ENCODE measurements around the gene RAD1. TPM values are rescaled to one million over a fixed set of nuclear protein-coding genes. Genes with fewer than 3 reads are reported as not detected.

The RAD1 gene
- total RNA-seq, 1 experiment from 2014 or later, result 24.8 TPM

DNA sequence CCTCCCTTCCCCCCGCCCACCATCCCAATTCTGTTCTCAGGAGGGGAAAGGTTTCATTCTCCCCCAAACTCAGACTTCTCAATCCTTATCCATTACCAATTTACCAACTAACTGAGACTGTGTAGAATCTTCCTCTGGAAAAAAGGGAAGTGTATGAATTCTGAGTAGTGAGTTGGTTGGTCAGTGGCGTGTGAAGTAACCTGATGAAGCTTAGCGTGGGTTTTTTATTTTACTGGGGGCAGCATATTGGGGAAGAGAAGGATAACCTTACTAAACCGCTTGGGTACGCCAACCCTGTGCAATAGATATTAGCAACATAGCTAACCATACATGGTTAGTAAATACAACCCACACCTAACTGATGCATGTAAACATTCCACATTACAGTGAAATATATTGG lies 13.0 kb upstream of the RAD1 start:
- H3K36me3 ChIP-seq (ENCODE audit: control insufficient read depth in 1 of 2, insufficient read depth in 2 of 2, low read length in 2 of 2), result peaks cover 19 to 24% of the 10 kb centered on the region in 2 experiments; a peak in 3 of 4 replicates
- H3K9me2 ChIP-seq (ENCODE audit: insufficient read depth), result no peaks in the 10 kb centered on the region
- BruUV-seq (replicated peaks), result no TSS peak
- RAD21 ChIA-PET (ENCODE audit: low non-redundant PET in 1 of 2, low total read pairs in 2 of 2, uncharacterized antibody in 2 of 2, unreplicated experiment in 2 of 2), result no interaction called here
- intact Hi-C loops (cut with micrococcal nuclease), result loop anchor here (10.0 kb wide), 1 partner anchor 1483 kb away; the partner anchor contains the start of gene TARS1
- TF ChIP-seq FOSL1 (IDR thresholded peaks at IDR 0.05; ENCODE audit: low read depth) (no peak), ZNF274 (IDR thresholded peaks at IDR 0.05; ENCODE audit: low read depth, low read length) (no peak)
- H3K4me2 ChIP-seq (ENCODE audit: low read length), result peak overlapping the region; percentile 65; the same call in 1 of the 2 replicates
- POLR2A ChIA-PET, result no interaction called here
- peaks cover 69% of the 10 kb centered on the region for H3K79me2 ChIP-seq (ENCODE audit: insufficient read depth, low read length)
- H3K27ac ChIP-seq (ENCODE audit: low read depth, low read length), result no peak overlapping the region; the same call in 1 of the 2 replicates
- no peak for ATAC-seq
- H3K9me3 ChIP-seq (ENCODE audit: control insufficient read depth in 1 of 2, insufficient read depth in 1 of 2, low read depth in 1 of 2, low read length in 2 of 2), result no peaks in the 10 kb centered on the region
- no peak for DNase-seq (ENCODE audit: low read depth, low spot score)
- peaks cover 18% of the 10 kb centered on the region for H4K20me1 ChIP-seq (ENCODE audit: insufficient read depth)
- CTCF ChIA-PET, result interaction anchor here (0.9 to 1.9 kb wide), 2 partner anchors 13 to 454 kb away, joined by 3 to 5 read pairs; partner anchors contain the start of genes BRIX1 and RAD1
- no peaks in the 10 kb centered on the region for H3K27me3 ChIP-seq (ENCODE audit: insufficient read depth, low read length)
- no peak overlapping the region for H3K4me3 ChIP-seq (replicated peaks in 1 of 2; ENCODE audit: low read depth in 1 of 2, low read length in 2 of 2)
- no peak overlapping the region for H3K9ac ChIP-seq (ENCODE audit: low read length)
- no peak overlapping the region for H2AFZ ChIP-seq (ENCODE audit: low read depth, low read length, poor library complexity, severe bottlenecking)
- peaks cover 30 to 40% of the 10 kb centered on the region in 2 experiments for H3K4me1 ChIP-seq (ENCODE audit: control insufficient read depth in 1 of 2, insufficient read depth in 2 of 2, low read length in 2 of 2)

DNA sequence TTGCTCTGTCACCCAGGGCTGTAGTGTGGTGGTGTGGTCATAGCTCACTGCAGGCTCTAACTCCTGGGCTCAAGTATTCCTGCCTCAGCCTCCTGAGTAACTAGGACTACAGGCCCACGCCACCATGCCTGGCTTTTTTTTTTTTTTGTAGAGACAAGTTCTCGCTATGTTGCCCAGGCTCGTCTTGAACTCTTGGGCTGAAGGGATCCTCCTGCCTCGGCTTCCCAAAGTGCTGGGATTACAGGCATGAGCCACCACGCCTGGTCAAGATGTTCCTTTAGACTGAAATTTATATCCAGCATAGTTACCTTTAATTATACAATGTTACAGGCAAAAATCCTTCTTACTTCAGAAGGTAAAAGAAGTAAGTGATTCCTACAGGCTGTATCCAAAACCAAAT lies 12.5 kb upstream of the RAD1 start:
- no peak overlapping the region for H3K27ac ChIP-seq (ENCODE audit: low read depth, low read length)
- no peaks in the 10 kb centered on the region for H3K9me2 ChIP-seq (ENCODE audit: insufficient read depth)
- DNase-seq (ENCODE audit: low read depth, low spot score), result no peak
- no peak overlapping the region for H2AFZ ChIP-seq (ENCODE audit: low read depth, low read length, poor library complexity, severe bottlenecking)
- H3K4me2 ChIP-seq (ENCODE audit: low read length), result no peak overlapping the region
- intact Hi-C loops (cut with micrococcal nuclease), result loop anchor here (10.0 kb wide), 1 partner anchor 1483 kb away; the partner anchor contains the start of gene TARS1
- BruUV-seq (replicated peaks), result no TSS peak
- RAD21 ChIA-PET (ENCODE audit: low non-redundant PET in 1 of 2, low total read pairs in 2 of 2, uncharacterized antibody in 2 of 2, unreplicated experiment in 2 of 2), result no interaction called here
- H3K4me1 ChIP-seq (ENCODE audit: control insufficient read depth in 1 of 2, insufficient read depth in 2 of 2, low read length in 2 of 2), result peaks cover 34 to 45% of the 10 kb centered on the region in 2 experiments
- POLR2A ChIA-PET, result no interaction called here
- no peak overlapping the region for H3K4me3 ChIP-seq (replicated peaks in 1 of 2; ENCODE audit: low read depth in 1 of 2, low read length in 2 of 2)
- no peaks in the 10 kb centered on the region for H3K9me3 ChIP-seq (ENCODE audit: control insufficient read depth in 1 of 2, insufficient read depth in 1 of 2, low read depth in 1 of 2, low read length in 2 of 2)
- H3K79me2 ChIP-seq (ENCODE audit: insufficient read depth, low read length), result peaks cover 66% of the 10 kb centered on the region
- H3K27me3 ChIP-seq (ENCODE audit: insufficient read depth, low read length), result no peaks in the 10 kb centered on the region
- H3K9ac ChIP-seq (ENCODE audit: low read length), result no peak overlapping the region
- H3K36me3 ChIP-seq (ENCODE audit: control insufficient read depth in 1 of 2, insufficient read depth in 2 of 2, low read length in 2 of 2), result peaks cover 21 to 29% of the 10 kb centered on the region in 2 experiments; a peak in 3 of 4 replicates
- H4K20me1 ChIP-seq (ENCODE audit: insufficient read depth), result peaks cover 18% of the 10 kb centered on the region; the same call in 1 of the 2 replicates
- ATAC-seq, result no peak
- CTCF ChIA-PET, result no interaction called here
- TF ChIP-seq CBX3 (IDR thresholded peaks at IDR 0.05; ENCODE audit: low read depth) (no peak), JUND (IDR thresholded peaks at IDR 0.05) (no peak), EZH2phosphoT487 (IDR thresholded peaks at IDR 0.05; ENCODE audit: borderline replicate concordance) (no peak), POLR2AphosphoS5 (IDR thresholded peaks at IDR 0.05; ENCODE audit: low read depth, low read length) (no peak), ZFX (IDR thresholded peaks at IDR 0.05) (no peak), RAD21 (IDR thresholded peaks at IDR 0.05; ENCODE audit: low read depth) (no peak), CEBPB (IDR thresholded peaks at IDR 0.05; ENCODE audit: low read depth) (no peak), ZNF274 (IDR thresholded peaks at IDR 0.05; ENCODE audit: low read depth, low read length) (no peak), TCF7L2 (IDR thresholded peaks at IDR 0.05; ENCODE audit: borderline replicate concordance, extremely low read depth, insufficient read depth, insufficient read length) (no peak), POLR2A (IDR thresholded peaks at IDR 0.05; ENCODE audit: borderline replicate concordance, extremely low read depth, insufficient read depth, insufficient read length) (no peak), FOSL1 (IDR thresholded peaks at IDR 0.05; ENCODE audit: low read depth) (no peak)
- TF ChIP-seq, protein P1, sequence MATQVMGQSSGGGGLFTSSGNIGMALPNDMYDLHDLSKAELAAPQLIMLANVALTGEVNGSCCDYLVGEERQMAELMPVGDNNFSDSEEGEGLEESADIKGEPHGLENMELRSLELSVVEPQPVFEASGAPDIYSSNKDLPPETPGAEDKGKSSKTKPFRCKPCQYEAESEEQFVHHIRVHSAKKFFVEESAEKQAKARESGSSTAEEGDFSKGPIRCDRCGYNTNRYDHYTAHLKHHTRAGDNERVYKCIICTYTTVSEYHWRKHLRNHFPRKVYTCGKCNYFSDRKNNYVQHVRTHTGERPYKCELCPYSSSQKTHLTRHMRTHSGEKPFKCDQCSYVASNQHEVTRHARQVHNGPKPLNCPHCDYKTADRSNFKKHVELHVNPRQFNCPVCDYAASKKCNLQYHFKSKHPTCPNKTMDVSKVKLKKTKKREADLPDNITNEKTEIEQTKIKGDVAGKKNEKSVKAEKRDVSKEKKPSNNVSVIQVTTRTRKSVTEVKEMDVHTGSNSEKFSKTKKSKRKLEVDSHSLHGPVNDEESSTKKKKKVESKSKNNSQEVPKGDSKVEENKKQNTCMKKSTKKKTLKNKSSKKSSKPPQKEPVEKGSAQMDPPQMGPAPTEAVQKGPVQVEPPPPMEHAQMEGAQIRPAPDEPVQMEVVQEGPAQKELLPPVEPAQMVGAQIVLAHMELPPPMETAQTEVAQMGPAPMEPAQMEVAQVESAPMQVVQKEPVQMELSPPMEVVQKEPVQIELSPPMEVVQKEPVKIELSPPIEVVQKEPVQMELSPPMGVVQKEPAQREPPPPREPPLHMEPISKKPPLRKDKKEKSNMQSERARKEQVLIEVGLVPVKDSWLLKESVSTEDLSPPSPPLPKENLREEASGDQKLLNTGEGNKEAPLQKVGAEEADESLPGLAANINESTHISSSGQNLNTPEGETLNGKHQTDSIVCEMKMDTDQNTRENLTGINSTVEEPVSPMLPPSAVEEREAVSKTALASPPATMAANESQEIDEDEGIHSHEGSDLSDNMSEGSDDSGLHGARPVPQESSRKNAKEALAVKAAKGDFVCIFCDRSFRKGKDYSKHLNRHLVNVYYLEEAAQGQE (IDR thresholded peaks at IDR 0.05; ENCODE audit: low read depth), result no peak
- TF ChIP-seq, protein P2, sequence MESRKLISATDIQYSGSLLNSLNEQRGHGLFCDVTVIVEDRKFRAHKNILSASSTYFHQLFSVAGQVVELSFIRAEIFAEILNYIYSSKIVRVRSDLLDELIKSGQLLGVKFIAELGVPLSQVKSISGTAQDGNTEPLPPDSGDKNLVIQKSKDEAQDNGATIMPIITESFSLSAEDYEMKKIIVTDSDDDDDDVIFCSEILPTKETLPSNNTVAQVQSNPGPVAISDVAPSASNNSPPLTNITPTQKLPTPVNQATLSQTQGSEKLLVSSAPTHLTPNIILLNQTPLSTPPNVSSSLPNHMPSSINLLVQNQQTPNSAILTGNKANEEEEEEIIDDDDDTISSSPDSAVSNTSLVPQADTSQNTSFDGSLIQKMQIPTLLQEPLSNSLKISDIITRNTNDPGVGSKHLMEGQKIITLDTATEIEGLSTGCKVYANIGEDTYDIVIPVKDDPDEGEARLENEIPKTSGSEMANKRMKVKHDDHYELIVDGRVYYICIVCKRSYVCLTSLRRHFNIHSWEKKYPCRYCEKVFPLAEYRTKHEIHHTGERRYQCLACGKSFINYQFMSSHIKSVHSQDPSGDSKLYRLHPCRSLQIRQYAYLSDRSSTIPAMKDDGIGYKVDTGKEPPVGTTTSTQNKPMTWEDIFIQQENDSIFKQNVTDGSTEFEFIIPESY (IDR thresholded peaks at IDR 0.05; ENCODE audit: extremely low read depth, insufficient replicate concordance, low read length), result no peak
- TF ChIP-seq, protein P3, sequence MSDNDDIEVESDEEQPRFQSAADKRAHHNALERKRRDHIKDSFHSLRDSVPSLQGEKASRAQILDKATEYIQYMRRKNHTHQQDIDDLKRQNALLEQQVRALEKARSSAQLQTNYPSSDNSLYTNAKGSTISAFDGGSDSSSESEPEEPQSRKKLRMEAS (IDR thresholded peaks at IDR 0.05), result no peak
- TF ChIP-seq, protein P4, sequence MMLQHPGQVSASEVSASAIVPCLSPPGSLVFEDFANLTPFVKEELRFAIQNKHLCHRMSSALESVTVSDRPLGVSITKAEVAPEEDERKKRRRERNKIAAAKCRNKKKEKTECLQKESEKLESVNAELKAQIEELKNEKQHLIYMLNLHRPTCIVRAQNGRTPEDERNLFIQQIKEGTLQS (IDR thresholded peaks at IDR 0.05), result no peak

All from HCT116 (cell line).